H1 (cell line): Measurements from ENCODE around the gene ACP2. TPM values are rescaled to one million over a fixed set of nuclear protein-coding genes. Genes with fewer than 3 reads are reported as not detected.

Experiments
- CBX5 ChIP-seq: fragments of 300-800, 300-1000 bp; sonication (generic); IDR thresholded peaks from 2 replicates; pipeline ENCODE4 v1.7.1; 2016; ENCODE audit warnings: antibody characterized with exemption, low read length, low read depth
- CHD1 ChIP-seq: IDR thresholded peaks from 2 replicates; pipeline ENCODE4 v1.6.1; 2012; ENCODE audit warnings: low read depth, low read length, improper control_type of control experiment
- CREB1 ChIP-seq: IDR thresholded peaks from 2 replicates; pipeline ENCODE4 v1.6.1; 2012; ENCODE audit warnings: inconsistent platforms
- CTCF ChIP-seq, 3 experiments: IDR thresholded peaks; 1 replicate in 2 of 3; 2 replicates in 1 of 3; pipeline versions ENCODE4 v1.5.1 to v1.6.1; 2011; ENCODE audit warnings: low read length in 3 of 3, mild to moderate bottlenecking in 3 of 3, inconsistent platforms in 2 of 3, low read depth in 1 of 3, moderate library complexity in 1 of 3; ENCODE audit not compliant: insufficient read depth in 1 of 3; ENCODE audit errors: control extremely low read depth in 1 of 3
- EP300 ChIP-seq, 2 experiments: IDR thresholded peaks; 1 replicate in 1 of 2; 2 replicates in 1 of 2; pipeline ENCODE4 v1.6.1; 2011 to 2012; ENCODE audit warnings: low read depth in 2 of 2, low read length in 2 of 2, mild to moderate bottlenecking in 2 of 2, borderline replicate concordance in 1 of 2, inconsistent platforms in 1 of 2, moderate library complexity in 1 of 2
- EZH2 ChIP-seq: fragments of 200-600 bp; sonication (generic); IDR thresholded peaks from 2 replicates; pipeline ENCODE4 v1.7.1; 2012; ENCODE audit warnings: low read depth, mild to moderate bottlenecking, moderate library complexity, low read length, inconsistent platforms; ENCODE audit not compliant: severe bottlenecking
- FOSL1 ChIP-seq: IDR thresholded peaks from 2 replicates; pipeline ENCODE4 v1.6.1; 2011; ENCODE audit warnings: mild to moderate bottlenecking, low read depth, low read length, moderate library complexity; ENCODE audit not compliant: insufficient read depth
- HDAC6 ChIP-seq: IDR thresholded peaks from one replicate; pipeline ENCODE4 v1.7.1; 2012; ENCODE audit warnings: low read depth, mild to moderate bottlenecking, inconsistent platforms, low read length, moderate library complexity
- JUND ChIP-seq: IDR thresholded peaks from 2 replicates; pipeline ENCODE4 v1.6.1; 2011; ENCODE audit warnings: mild to moderate bottlenecking, improper control_type of control experiment, low read length
- MAFK ChIP-seq: IDR thresholded peaks from 2 replicates; pipeline ENCODE4 v1.6.1; 2012; ENCODE audit warnings: low read depth, mild to moderate bottlenecking, improper control_type of control experiment, low read length
- NANOG ChIP-seq: IDR thresholded peaks from 2 replicates; pipeline ENCODE4 v1.6.1; 2011; ENCODE audit warnings: low read length, low read depth, mild to moderate bottlenecking, inconsistent platforms; ENCODE audit not compliant: insufficient read depth, poor library complexity, severe bottlenecking
- POU5F1 ChIP-seq: IDR thresholded peaks from 2 replicates; pipeline ENCODE4 v1.6.1; 2011; ENCODE audit warnings: low read depth, mild to moderate bottlenecking, low read length, moderate library complexity
- RBBP5 ChIP-seq: IDR thresholded peaks from 2 replicates; pipeline ENCODE4 v1.7.1; 2012; ENCODE audit warnings: low read depth, mild to moderate bottlenecking, inconsistent platforms, low read length, moderate library complexity, borderline replicate concordance
- SAP30 ChIP-seq: fragments of 300-600 bp; sonication (generic); IDR thresholded peaks from 2 replicates; pipeline ENCODE4 v1.7.1; 2012; ENCODE audit warnings: low read length, moderate library complexity, mild to moderate bottlenecking, inconsistent platforms; ENCODE audit not compliant: insufficient read depth, insufficient replicate concordance
- SIN3A ChIP-seq, 2 experiments: IDR thresholded peaks in 1 of 2; conservative IDR thresholded peaks in 1 of 2; 2 replicates each; pipeline ENCODE4 v1.6.1; 2011 to 2012; ENCODE audit warnings: low read length in 2 of 2, improper control_type of control experiment in 1 of 2, low read depth in 1 of 2, mild to moderate bottlenecking in 1 of 2
- SP1 ChIP-seq: IDR thresholded peaks from 2 replicates; pipeline ENCODE4 v1.6.1; 2011; ENCODE audit warnings: low read depth, low read length
- TBP ChIP-seq: IDR thresholded peaks from 2 replicates; pipeline ENCODE4 v1.6.1; 2011; ENCODE audit warnings: low read depth, low read length, improper control_type of control experiment
- USF2 ChIP-seq: IDR thresholded peaks from 2 replicates; pipeline ENCODE4 v1.6.1; 2011; ENCODE audit warnings: low read length, improper control_type of control experiment
- ZNF274 ChIP-seq: IDR thresholded peaks from 2 replicates; pipeline ENCODE4 v1.7.0; 2012; ENCODE audit warnings: low read length, borderline replicate concordance; ENCODE audit errors: extremely low read depth
- polyA plus RNA-seq, 7 experiments: library from polyadenylated mRNA; depleted of rRNA in 3 of 7; stranded (reverse) in 5 of 7; unstranded in 2 of 7; fragments of >200 nt in 5 of 7; fragments of 200-250 nt in 2 of 7; gene quantifications; 1 replicate in 5 of 7; 2 replicates in 1 of 7; 4 replicates in 1 of 7; pipeline versions ENCODE4 v1.2.1 to v1.2.3, GENCODE V29; 2011 to 2013; ENCODE audit warnings: missing spikeins in 2 of 7, mixed read lengths in 2 of 7
- total RNA-seq: library from RNA; stranded (reverse); fragmentation: NEBNext Ultra II Directional; extraction: Animal tissue kit (Norgen Biotek cat#: 25700); gene quantifications from 2 replicates; pipeline ENCODE4 v1.2.1, GENCODE V29; 2021

Gene ACP2
- total and polyA plus RNA-seq, 2 of the 8 experiments (the other 6 are each of a cell fraction or from before 2014, with no cell fraction given) = 17.8 to 19.8 TPM

- TF ChIP-seq JUND (peak; percentile 36), RBBP5 (peak; percentile 71), USF2 (no peak; the same call in 1 of the 2 replicates), CTCF (IDR thresholded peaks at IDR 0.05; ENCODE audit: control extremely low read depth in 1 of 3, insufficient read depth in 1 of 3, low read depth in 1 of 3, low read length in 3 of 3) (peak; percentile 0 to 51 (median 42); a peak in 3 of 4 replicates), ZNF274 (no peak), FOSL1 (no peak), EP300 (IDR thresholded peaks at IDR 0.05; ENCODE audit: borderline replicate concordance in 1 of 2, low read depth in 2 of 2, low read length in 2 of 2) (peak in 1 of 2 experiments; percentile 76; a peak in 1 of 3 replicates), SAP30 (peak; percentile 64), TBP (peak; percentile 96), POU5F1 (0 out of 2 replicates have a peak, but pooled peaks have one; percentile 8), CHD1 (no peak), NANOG (no peak), CBX5 (no peak), CREB1 (peak; percentile 73), SIN3A (conservative IDR thresholded peaks at IDR 0.05 in 1 of 2, IDR thresholded peaks at IDR 0.05 in 1 of 2; ENCODE audit: low read depth in 1 of 2, low read length in 2 of 2) (peak in 1 of 2 experiments; percentile 95; a peak in 2 of 4 replicates), EZH2 (no peak), MAFK (no peak), HDAC6 (no peak), SP1 (peak; percentile 59; the same call in 1 of the 2 replicates)
Observed at GRCh38 chr11:47248664-47249377, at the start of gene ACP2 (continued).
